Stimulated activated CD8-positive, alpha-beta memory T cell treated with anti-CD3 and anti-CD28 coated beads, Interleukin-15, amount 100 ng/mL, for 24 hours (primary cell): ENCODE measurements around the gene BMPER.
A peak's percentile ranks its signal among the peaks of the same experiment; 100 is the strongest.

ENCODE experiments used
- DNase-seq: peaks from one replicate; pipeline ENCODE4 v3.0.0-alpha.2; 2020; ENCODE audit warnings: low read depth

The BMPER gene

GRCh38 chr7:33923440-33924229 lies 18.3 kb downstream of the BMPER start:
- DNase-seq = no peak

- no peak for DNase-seq
Measured at GRCh38 chr7:33926535-33926934, 21.2 kb downstream of the BMPER start.

GRCh38 chr7:33928986-33929385 lies 23.6 kb downstream of the BMPER start:
- DNase-seq = no peak

GRCh38 chr7:33932221-33932620 lies 26.9 kb downstream of the BMPER start:
- DNase-seq = no peak

- DNase-seq = peak; percentile 29
Measured at GRCh38 chr7:33932832-33933468, 27.6 kb downstream of the BMPER start.

GRCh38 chr7:33933611-33934281 lies 28.4 kb downstream of the BMPER start:
- DNase-seq = no peak

- no peak for DNase-seq
Measured at GRCh38 chr7:33934391-33934790, 29.1 kb downstream of the BMPER start.

GRCh38 chr7:33936503-33936902 lies 31.2 kb downstream of the BMPER start:
- no peak for DNase-seq

GRCh38 chr7:33937871-33938270 lies 32.5 kb downstream of the BMPER start:
- no peak for DNase-seq

GRCh38 chr7:33939121-33939520 lies 33.8 kb downstream of the BMPER start:
- no peak for DNase-seq

- DNase-seq = no peak
Measured at GRCh38 chr7:33940503-33940902, 35.2 kb downstream of the BMPER start.

GRCh38 chr7:33941418-33941817 lies 36.1 kb downstream of the BMPER start:
- DNase-seq = no peak

- DNase-seq = no peak
Measured at GRCh38 chr7:33946094-33946699, 40.9 kb downstream of the BMPER start.

GRCh38 chr7:33950047-33950714 lies 44.8 kb downstream of the BMPER start:
- DNase-seq = no peak

- DNase-seq = no peak
Measured at GRCh38 chr7:33952824-33953223, 47.5 kb downstream of the BMPER start.

GRCh38 chr7:33958104-33958503 lies 52.8 kb downstream of the BMPER start:
- no peak for DNase-seq

- no peak for DNase-seq
Measured at GRCh38 chr7:33959676-33960075, 54.3 kb downstream of the BMPER start.

- no peak for DNase-seq
Measured at GRCh38 chr7:33961948-33962347, 56.6 kb downstream of the BMPER start.

- no peak for DNase-seq
Measured at GRCh38 chr7:33964417-33965182, 59.3 kb downstream of the BMPER start.

GRCh38 chr7:33965183-33965744 lies 59.9 kb downstream of the BMPER start:
- DNase-seq = no peak

GRCh38 chr7:33968591-33968990 lies 63.3 kb downstream of the BMPER start:
- no peak for DNase-seq
